ENCODE results near the gene FAM193A. TPM values are rescaled to one million over a fixed set of nuclear protein-coding genes. Genes with fewer than 3 reads are reported as not detected.

FAM193A gene
- total and polyA plus RNA-seq, 2 donors (not counting 1 experiment from before 2014, with no cell fraction given): 16.0 to 62.7 TPM

DNA sequence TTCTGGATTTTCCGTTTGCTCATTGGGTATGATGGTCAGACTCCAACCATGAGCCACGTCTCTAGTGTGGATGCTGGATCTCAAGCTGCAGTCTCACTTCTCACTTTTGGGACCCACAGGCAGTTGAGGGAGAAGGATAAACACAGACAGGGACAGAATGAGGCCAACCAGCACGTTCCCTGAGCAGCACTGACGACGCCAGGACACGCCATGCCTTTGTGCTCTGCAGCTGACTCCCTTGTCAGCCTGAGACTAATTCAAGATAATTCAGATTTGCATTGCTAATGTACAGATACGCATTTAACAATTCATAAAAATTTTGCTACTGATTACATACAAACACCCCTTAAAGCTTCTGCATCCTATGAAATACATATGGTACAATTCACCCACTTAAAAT lies 106.5 kb downstream of the FAM193A start:
- Mint-ChIP-seq H3K4me1 (no peaks in the 10 kb centered on the region), H3K27me3 (no peaks in the 10 kb centered on the region), H3K27ac (no peak overlapping the region), H3K9me3 (ENCODE audit: insufficient read depth) (no peaks in the 10 kb centered on the region), H3K4me3 (no peak overlapping the region)
- Histone ChIP-seq H3K9ac (ENCODE audit: low read length) (no peak overlapping the region), H3K79me2 (ENCODE audit: control insufficient read depth, insufficient read depth, low read length) (peaks cover 11% of the 10 kb centered on the region), H3K27ac (ENCODE audit: low read length in 2 of 2) (no peak overlapping the region), H3K4me3 (ENCODE audit: control extremely low read depth in 1 of 5, extremely low read depth in 1 of 5, insufficient read depth in 1 of 5, low read depth in 2 of 5, low read length in 4 of 5) (no peak overlapping the region), H3K36me3 (replicated peaks in 1 of 2; ENCODE audit: control extremely low read depth in 1 of 2, control insufficient read depth in 1 of 2, extremely low read depth in 1 of 2, insufficient read depth in 2 of 2, low read length in 1 of 2) (peaks cover 5 to 56% of the 10 kb centered on the region in 2 experiments), H4K20me1 (ENCODE audit: control insufficient read depth, insufficient read depth, low read length, poor library complexity, severe bottlenecking) (peaks cover 4% of the 10 kb centered on the region), H3K4me2 (replicated peaks; ENCODE audit: low read depth, low read length, poor library complexity, severe bottlenecking) (no peak overlapping the region), H3K4me1 (ENCODE audit: control insufficient read depth in 2 of 2, insufficient read depth in 2 of 2, low read length in 2 of 2) (no peaks in the 10 kb centered on the region), H3K27me3 (replicated peaks in 1 of 4; ENCODE audit: control extremely low read depth in 1 of 4, control insufficient read depth in 3 of 4, insufficient read depth in 4 of 4, low read length in 3 of 4) (no peaks in the 10 kb centered on the region), H2AFZ (ENCODE audit: insufficient read depth, low read depth, low read length, poor library complexity, severe bottlenecking) (no peak overlapping the region), H3K9me3 (ENCODE audit: control extremely low read depth in 1 of 3, control insufficient read depth in 2 of 3, insufficient read depth in 1 of 3, low read length in 2 of 3) (no peaks in the 10 kb centered on the region)
- TF ChIP-seq EZH2 (IDR thresholded peaks at IDR 0.05; ENCODE audit: borderline replicate concordance, insufficient read depth, low read depth, low read length, poor library complexity, severe bottlenecking): no peak
- TF ChIP-seq, protein P1, sequence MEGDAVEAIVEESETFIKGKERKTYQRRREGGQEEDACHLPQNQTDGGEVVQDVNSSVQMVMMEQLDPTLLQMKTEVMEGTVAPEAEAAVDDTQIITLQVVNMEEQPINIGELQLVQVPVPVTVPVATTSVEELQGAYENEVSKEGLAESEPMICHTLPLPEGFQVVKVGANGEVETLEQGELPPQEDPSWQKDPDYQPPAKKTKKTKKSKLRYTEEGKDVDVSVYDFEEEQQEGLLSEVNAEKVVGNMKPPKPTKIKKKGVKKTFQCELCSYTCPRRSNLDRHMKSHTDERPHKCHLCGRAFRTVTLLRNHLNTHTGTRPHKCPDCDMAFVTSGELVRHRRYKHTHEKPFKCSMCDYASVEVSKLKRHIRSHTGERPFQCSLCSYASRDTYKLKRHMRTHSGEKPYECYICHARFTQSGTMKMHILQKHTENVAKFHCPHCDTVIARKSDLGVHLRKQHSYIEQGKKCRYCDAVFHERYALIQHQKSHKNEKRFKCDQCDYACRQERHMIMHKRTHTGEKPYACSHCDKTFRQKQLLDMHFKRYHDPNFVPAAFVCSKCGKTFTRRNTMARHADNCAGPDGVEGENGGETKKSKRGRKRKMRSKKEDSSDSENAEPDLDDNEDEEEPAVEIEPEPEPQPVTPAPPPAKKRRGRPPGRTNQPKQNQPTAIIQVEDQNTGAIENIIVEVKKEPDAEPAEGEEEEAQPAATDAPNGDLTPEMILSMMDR (IDR thresholded peaks at IDR 0.05): no peak
- POLR2A ChIA-PET: no interaction called here
- ATAC-seq (ENCODE audit: low read depth): no peak
- 96% methylated on average over 4 of the region's 7 CpGs for WGBS (ENCODE audit: insufficient coverage)
- no peak for DNase-seq
- intact Hi-C loops (cut with micrococcal nuclease): no loop called here
- CTCF ChIA-PET: no interaction called here

DNA sequence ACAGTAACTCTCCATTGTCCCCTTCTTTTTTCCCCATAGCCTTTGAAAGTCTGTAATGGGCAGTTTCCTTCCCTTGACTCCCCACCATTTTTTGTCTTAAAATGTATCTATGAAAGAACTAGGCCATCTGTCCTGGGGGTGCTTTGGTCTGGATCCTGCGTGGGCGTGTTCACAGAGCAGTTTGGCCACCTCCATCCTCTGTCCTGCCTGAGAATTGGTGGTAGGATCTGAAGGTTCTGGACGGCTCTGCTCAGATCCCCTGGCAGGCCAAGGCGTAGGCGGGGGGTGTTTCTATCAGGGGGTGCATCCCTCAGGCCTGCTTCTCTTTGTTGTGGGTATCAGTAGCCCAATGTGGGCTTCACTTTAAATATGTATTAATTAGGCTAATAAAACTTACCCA lies 107.1 kb downstream of the FAM193A start:
- no peak for DNase-seq
- TF ChIP-seq, protein P1 (IDR thresholded peaks at IDR 0.05): no peak
- no peak for TF ChIP-seq EZH2 (IDR thresholded peaks at IDR 0.05; ENCODE audit: borderline replicate concordance, insufficient read depth, low read depth, low read length, poor library complexity, severe bottlenecking)
- Mint-ChIP-seq H3K27me3 (no peaks in the 10 kb centered on the region), H3K4me3 (no peak overlapping the region), H3K27ac (no peak overlapping the region), H3K4me1 (no peaks in the 10 kb centered on the region), H3K9me3 (ENCODE audit: insufficient read depth) (no peaks in the 10 kb centered on the region)
- POLR2A ChIA-PET: no interaction called here
- CTCF ChIA-PET: no interaction called here
- Histone ChIP-seq H3K9me3 (ENCODE audit: control extremely low read depth in 1 of 3, control insufficient read depth in 2 of 3, insufficient read depth in 1 of 3, low read length in 2 of 3) (no peaks in the 10 kb centered on the region), H2AFZ (ENCODE audit: insufficient read depth, low read depth, low read length, poor library complexity, severe bottlenecking) (no peak overlapping the region), H3K4me1 (ENCODE audit: control insufficient read depth in 2 of 2, insufficient read depth in 2 of 2, low read length in 2 of 2) (no peaks in the 10 kb centered on the region), H3K27ac (ENCODE audit: low read length in 2 of 2) (no peak overlapping the region), H3K4me2 (replicated peaks; ENCODE audit: low read depth, low read length, poor library complexity, severe bottlenecking) (no peak overlapping the region), H3K9ac (ENCODE audit: low read length) (no peak overlapping the region), H3K4me3 (ENCODE audit: control extremely low read depth in 1 of 5, extremely low read depth in 1 of 5, insufficient read depth in 1 of 5, low read depth in 2 of 5, low read length in 4 of 5) (no peak overlapping the region), H3K79me2 (ENCODE audit: control insufficient read depth, insufficient read depth, low read length) (peaks cover 14% of the 10 kb centered on the region), H4K20me1 (ENCODE audit: control insufficient read depth, insufficient read depth, low read length, poor library complexity, severe bottlenecking) (peaks cover 4% of the 10 kb centered on the region), H3K36me3 (replicated peaks in 1 of 2; ENCODE audit: control extremely low read depth in 1 of 2, control insufficient read depth in 1 of 2, extremely low read depth in 1 of 2, insufficient read depth in 2 of 2, low read length in 1 of 2) (peaks cover 3 to 56% of the 10 kb centered on the region in 2 experiments), H3K27me3 (replicated peaks in 1 of 4; ENCODE audit: control extremely low read depth in 1 of 4, control insufficient read depth in 3 of 4, insufficient read depth in 4 of 4, low read length in 3 of 4) (no peaks in the 10 kb centered on the region)
- ATAC-seq (ENCODE audit: low read depth): no peak
- intact Hi-C loops (cut with micrococcal nuclease): no loop called here
- 93% methylated on average over 2 of the region's 5 CpGs for WGBS (ENCODE audit: insufficient coverage)

Measured in B cell (primary cell).